Renal pelvis (tissue), 4 donors: ENCODE data around the gene HEATR5A. TPM values are rescaled to one million over a fixed set of nuclear protein-coding genes. Genes with fewer than 3 reads are reported as not detected.
"Not testable (repeated sequence)": the region's sequence is repeated elsewhere in the genome, so short reads cannot be mapped to it uniquely, and the experiment has no call there.

ENCODE experiments used
- DNase-seq: peaks from one replicate; pipeline ENCODE4 v3.0.0-alpha.2; 2013
- polyA plus RNA-seq, 3 donors: library from polyadenylated mRNA; unstranded; fragments of 120-200 nt; gene quantifications; one replicate each; pipeline ENCODE4 v1.2.1, GENCODE V29; 2013; ENCODE audit not compliant: insufficient read length in 3 of 3

HEATR5A gene
- polyA plus RNA-seq, 3 donors: 14.3 to 22.1 (median 17.2) TPM

GRCh38 chr14:31261523-31261858 is 158.9 kb downstream of the HEATR5A start:
- DNase-seq: no peak

GRCh38 chr14:31259040-31259435 is 161.3 kb downstream of the HEATR5A start:
- not testable (repeated sequence) for DNase-seq

GRCh38 chr14:31258427-31259039 is 161.8 kb downstream of the HEATR5A start:
- DNase-seq: no peak

GRCh38 chr14:31257554-31258426 is 162.6 kb downstream of the HEATR5A start:
- not testable (repeated sequence) for DNase-seq

GRCh38 chr14:31257244-31257553 is 163.2 kb downstream of the HEATR5A start:
- no peak for DNase-seq

- DNase-seq: no peak
These were observed 163.7 kb downstream of the HEATR5A start for GRCh38 chr14:31256534-31257243.

GRCh38 chr14:31255918-31256317 is 164.4 kb downstream of the HEATR5A start:
- not testable (repeated sequence) for DNase-seq

- no peak for DNase-seq
These were observed 165.1 kb downstream of the HEATR5A start for GRCh38 chr14:31255286-31255685.

GRCh38 chr14:31253746-31254471 is 166.4 kb downstream of the HEATR5A start:
- DNase-seq: no peak

- DNase-seq: no peak
These were observed 167.5 kb downstream of the HEATR5A start for GRCh38 chr14:31252865-31253264.

- DNase-seq: no peak
These were observed 169.1 kb downstream of the HEATR5A start for GRCh38 chr14:31251028-31251958.

GRCh38 chr14:31244626-31245025 is 175.7 kb downstream of the HEATR5A start:
- DNase-seq: no peak

- DNase-seq: no peak
These were observed 176.5 kb downstream of the HEATR5A start for GRCh38 chr14:31243860-31244259.

- not testable (repeated sequence) for DNase-seq
These were observed 178.0 kb downstream of the HEATR5A start for GRCh38 chr14:31242161-31242940.

Other genes with a start within 250 kb of the HEATR5A start
- 100 to 1,000 TPM; 156 to 185 (median 169) TPM for gene HECTD1, start 212.8 kb downstream of the HEATR5A start, polyA plus RNA-seq
- 10 to 100 TPM; 16.5 to 18.8 (median 18.8) TPM for gene DTD2, start 37.0 kb upstream of the HEATR5A start, polyA plus RNA-seq
- not detected for gene GPR33, start 67.5 kb upstream of the HEATR5A start, polyA plus RNA-seq
- gene NUBPL, start 140.9 kb upstream of the HEATR5A start, polyA plus RNA-seq: 10 to 100 TPM; 12.7 to 17.9 (median 15.1) TPM